Dermis microvascular lymphatic vessel endothelial cell (primary cell): ENCODE data around the gene PKDCC. TPM values are rescaled to one million over a fixed set of nuclear protein-coding genes. Genes with fewer than 3 reads are reported as not detected.

Experiments
- DNase-seq, 2 donors: peaks; one replicate each; pipeline versions ENCODE4 v3.0.0 to v3.0.0-alpha.2; 2010; ENCODE audit warnings: low read depth in 2 of 2
- total RNA-seq: library from RNA; depleted of rRNA; stranded (reverse); fragments of >200 nt; gene quantifications from 2 replicates; pipeline ENCODE4 v1.2.1, GENCODE V29; 2014

The PKDCC gene
- total RNA-seq, 1 donor from 2014 or later = 3.0 TPM

DNA sequence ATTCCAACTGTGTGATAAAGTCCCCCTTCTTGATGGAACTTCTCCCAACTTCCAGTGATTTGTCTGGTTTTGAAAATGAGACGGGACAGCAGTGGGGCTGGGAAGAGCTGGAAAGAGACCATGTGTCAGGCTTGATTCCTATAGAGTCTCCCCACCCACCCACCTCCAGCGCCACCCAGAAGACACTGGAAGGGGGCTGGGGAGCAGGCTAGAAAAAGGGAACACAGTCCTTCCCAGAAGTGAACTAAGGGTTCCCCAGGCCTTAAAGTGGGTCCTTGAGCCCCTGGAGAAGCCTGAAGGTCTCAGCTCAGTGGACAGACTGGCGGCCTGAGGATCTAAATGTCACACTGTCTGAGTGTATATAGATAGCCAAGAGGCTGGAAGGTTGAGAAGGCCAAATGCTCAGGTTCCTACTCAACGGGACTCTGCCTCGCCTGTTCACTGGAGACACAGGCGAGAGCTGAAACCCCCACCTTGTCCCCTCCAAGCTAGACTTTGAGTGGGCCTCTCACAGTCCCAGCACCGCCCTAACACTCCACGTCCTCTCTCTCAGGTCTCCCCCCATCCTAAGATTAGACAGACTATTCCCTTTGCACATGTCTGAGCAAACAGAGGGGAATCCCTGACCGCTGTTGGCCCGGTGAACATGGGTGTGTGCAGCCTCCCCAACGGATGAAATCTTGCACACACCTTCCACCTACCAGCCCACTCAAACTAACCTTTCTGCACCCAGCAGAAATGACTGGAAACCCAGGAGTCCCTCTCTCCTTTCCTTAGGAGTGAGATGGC lies 1.6 kb downstream of the PKDCC start:
- no peak for DNase-seq

GRCh38 chr2:42050010-42050702 lies 2.3 kb downstream of the PKDCC start:
- no peak for DNase-seq

- no peak for DNase-seq
These were observed 3.1 kb downstream of the PKDCC start for GRCh38 chr2:42050703-42051542.

GRCh38 chr2:42051543-42052235 lies 3.9 kb downstream of the PKDCC start:
- DNase-seq = no peak

DNA sequence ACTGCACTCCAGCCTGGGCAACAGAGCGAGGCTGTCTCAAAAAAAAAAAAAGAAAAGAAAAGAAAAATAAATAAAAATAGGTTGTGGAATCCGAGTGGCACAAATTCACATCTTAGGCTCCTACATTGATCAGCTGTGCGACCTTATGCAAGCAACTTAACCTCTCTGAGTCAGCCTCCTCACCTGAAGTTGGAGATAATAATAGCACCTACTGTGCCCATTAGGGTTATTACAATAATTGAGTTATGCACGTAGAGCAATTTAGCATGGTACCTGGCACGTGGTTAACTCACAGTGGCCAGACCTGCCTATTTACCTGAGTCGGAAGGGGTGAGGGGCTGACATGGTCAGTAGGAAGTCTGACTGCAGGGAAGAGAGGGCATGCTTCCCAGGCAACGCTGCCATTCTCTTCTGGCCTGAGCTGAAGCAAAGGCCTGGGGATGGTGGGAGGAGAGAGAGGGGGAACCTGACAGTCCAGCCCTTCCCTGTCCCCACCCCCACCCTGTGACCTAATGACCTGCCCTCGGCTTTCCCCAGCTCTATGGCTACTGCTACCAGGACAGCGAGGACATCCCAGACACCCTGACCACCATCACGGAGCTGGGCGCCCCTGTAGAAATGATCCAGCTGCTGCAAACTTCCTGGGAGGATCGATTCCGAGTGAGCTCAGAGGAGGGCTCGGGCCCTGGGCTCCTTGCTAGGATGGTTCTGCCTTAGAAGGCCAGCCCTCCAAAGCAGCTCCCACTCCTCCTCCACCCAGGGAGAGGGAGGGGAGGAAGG lies 5.1 kb downstream of the PKDCC start:
- DNase-seq = no peak

DNA sequence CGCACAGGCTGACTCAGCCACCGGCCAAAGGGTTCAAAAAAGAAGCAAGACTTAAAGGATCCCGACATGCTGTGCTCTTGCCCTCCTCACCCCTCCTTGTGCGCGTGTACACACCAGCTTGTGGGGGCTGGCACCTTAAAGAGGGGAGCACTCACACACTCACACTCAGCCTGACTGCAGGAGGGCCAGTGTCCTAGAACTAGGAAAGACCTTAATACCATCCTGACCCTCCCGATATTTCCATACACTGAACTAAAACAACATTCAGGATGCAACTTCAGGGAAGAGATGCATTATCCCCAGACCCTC lies 5.6 kb downstream of the PKDCC start:
- DNase-seq = no peak

GRCh38 chr2:42053791-42054701 lies 6.2 kb downstream of the PKDCC start:
- no peak for DNase-seq

DNA sequence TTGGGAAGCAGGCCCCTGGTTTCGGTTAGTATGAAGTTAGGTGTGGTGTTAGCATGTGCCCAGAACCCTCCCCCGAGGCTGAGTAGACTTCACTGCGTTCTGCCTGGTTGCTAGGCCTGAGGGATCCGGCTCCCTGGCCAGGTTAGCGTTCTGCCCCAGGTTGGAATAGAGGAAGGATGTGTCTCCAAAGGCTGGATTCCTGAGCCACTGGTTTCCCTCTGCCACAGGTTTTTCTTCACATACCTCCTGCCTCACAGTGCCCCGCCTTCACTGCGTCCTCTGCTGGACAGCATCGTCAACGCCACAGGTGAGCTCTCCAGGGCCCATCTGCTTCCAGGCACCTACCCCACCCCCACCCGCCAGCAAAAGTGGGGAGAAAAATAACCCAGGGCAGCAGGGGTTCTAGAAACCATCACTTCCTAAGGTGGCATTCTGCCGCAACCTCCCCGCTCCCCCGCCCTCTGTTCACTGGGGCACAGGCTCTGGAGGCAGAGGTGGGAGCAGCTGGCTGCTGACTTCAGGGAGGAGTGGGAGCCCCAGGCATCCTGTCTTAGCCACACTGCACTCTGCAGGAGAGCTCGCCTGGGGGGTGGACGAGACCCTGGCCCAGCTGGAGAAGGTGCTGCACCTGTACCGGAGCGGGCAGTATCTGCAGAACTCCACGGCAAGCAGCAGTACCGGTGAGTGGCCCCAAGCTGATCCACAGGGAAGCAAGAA lies 7.1 kb downstream of the PKDCC start:
- no peak for DNase-seq

GRCh38 chr2:42055573-42056514 lies 8.0 kb downstream of the PKDCC start:
- no peak for DNase-seq

DNA sequence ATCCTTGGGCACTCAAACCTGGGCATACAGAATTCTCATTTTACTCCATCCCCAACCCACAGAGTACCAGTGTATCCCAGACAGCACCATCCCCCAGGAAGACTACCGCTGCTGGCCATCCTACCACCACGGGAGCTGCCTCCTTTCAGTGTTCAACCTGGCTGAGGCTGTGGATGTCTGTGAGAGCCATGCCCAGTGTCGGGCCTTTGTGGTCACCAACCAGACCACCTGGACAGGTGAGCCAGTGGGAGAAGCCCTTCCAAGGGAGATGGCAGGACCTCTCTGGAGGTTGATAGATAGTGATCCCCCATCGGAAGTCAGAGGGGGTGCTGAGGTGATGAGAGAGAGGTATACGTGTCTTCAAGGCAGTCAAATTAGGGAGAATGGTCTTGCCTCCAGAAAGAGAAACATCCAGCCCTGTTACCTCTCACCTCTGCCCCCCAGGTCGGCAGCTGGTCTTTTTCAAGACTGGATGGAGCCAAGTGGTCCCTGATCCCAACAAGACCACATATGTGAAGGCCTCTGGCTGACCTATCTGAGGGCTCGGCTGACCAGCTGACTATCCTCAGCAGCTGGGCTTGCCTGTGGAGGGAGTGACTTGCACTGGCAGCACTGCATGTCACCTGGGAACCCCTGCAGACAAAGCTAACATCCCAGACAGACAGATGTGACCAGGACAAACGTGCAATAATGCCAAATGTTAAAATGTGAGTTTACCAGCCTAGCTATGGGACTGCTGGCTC lies 9.5 kb downstream of the PKDCC start:
- no peak for DNase-seq

DNA sequence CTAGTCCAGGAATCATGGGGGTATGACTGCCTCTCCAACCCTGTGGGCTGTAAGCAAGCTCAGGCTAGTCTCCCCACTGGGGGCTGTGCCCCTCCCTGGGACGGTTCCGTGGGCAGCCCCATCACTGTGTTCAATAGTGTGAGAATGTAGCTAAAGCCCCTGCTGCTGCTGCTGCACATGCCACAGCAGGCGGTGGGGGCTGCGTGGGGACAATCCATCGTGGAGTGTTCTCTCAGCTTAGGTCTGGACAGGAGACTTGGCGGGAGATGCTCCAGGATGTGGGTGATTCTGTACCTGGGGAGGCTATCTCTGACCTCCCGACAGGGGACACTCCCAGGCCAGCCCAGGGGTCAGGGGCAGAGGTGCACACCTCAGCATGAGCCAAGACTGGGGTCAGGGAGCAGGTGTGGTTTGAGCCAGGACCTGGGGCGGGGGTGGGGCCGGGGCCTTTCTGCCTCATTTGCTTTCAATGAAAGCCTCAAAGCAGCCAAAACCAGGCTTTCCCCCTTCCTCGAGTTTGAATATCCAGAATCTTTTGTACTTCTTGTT lies 10.2 kb downstream of the PKDCC start:
- DNase-seq = no peak

DNA sequence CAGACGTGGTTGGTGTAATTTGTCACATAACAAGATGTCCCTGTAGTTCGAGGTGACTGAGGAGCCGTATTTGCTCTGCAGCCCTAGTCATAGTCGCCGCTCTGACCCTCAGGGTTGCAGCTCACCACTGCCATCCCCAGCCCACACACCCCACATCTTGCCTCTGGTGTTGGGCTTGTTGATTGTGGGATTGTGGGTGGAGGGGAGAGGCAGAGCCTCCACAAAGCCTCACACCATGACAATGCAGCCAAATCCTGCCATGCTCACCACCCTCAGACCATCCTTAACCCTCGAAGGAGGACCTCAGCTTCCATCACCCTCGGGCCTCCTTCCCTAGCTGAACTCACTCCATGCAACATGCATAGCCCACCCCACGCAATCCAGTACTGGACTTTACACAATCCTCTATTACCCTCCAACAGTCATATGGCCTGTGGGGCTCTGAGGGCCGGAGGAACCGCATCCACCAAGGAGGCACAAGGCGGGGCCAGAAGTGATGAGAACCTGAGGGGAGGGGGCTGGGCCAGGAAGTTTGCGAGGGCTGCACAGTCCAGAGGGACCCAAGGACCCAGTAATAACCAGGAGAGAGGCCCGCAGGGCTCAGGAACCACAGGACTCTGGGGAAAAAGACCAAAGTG lies 11.6 kb downstream of the PKDCC start:
- DNase-seq = no peak

DNA sequence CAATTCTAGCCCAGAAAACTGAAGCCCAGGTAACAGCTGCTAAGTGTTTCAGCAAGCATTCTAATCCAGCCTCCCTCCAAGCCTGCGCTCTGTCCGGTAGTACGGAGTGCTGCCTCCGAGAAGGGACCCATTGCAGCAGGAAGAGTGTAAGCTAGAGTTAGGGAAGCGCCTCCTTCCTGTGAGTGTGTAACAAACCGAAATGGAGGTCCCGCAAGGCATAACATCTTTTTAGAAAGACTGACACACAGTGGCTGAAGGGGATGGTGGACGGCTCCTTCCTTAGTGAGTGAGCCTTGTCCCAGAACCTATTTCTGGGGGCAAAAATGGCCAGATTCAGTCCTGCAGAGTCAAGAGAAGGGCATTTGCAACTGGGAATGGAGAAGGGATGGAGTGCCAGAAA lies 12.2 kb downstream of the PKDCC start:
- DNase-seq = peak in 1 of 2 donors; percentile 23

DNA sequence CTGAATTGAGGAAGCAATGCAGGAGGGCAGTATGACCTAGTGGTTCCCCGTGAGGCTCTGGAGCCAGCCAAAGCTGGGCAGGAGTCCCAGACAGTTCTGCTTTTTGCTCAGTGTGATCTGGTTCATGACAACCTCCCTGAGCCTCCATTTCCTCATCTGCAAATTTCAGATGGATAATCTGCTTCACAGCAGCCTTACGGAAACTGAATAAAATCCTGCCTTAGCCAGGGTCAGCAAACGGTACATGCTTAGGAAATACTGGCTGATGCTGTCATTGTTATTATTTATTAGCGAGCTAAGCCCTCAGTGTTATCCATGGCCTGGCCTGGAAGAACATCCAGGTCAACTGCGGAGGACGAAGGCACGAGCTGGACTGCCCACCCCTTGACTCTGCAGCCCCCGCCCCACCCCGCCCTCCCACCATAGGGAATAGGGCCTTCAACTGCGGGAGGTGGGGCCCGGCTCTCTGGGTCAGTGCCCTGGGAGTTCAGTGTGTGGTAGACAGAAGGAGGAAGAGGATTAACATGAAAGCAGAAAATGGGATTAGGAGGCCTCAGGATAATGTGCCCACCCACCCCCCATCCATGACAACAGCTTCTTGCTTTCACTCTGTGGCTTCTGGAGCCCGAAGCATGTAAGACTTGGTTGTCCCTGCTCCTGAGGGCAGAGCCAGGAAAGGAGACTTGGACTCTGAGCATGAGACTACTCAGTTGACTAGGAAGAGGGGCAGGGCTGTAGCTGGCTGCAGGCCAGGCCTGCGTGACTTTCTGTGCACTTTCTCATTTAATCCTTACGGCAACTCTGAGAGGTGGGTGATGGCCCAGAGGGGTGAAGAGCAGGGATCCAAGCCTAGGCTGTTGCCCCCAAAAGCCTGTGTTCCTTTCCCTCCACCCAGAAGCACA lies 13.1 kb downstream of the PKDCC start:
- DNase-seq = no peak

DNA sequence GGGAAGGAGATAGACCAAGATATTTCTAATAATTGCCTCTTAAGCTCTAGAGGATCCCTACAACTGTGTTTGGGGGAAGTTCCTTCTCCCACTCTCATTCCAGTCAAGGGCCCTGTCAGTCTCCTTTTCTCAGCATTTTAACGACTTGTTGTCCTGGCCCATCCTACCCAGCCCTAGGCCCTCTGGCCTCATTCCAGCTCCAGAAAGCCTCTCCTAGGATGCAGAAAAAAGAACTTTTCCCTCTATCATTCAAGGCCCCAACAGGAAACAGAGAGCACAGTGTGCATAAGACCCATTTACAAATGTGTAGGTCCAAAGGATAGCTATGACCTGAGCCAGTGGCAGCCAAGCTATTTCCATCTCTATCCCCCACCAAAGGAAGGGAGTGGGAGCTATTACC lies 14.0 kb downstream of the PKDCC start:
- DNase-seq = no peak
